Activated CD8-positive, alpha-beta T cell treated with anti-CD3 and anti-CD28 coated beads, Interleukin-2, amount 10 ng/mL, durations not matched to agents 7 days and 5 days (primary cell): ENCODE data around the gene TSFM. TPM values are rescaled to one million over a fixed set of nuclear protein-coding genes. Genes with fewer than 3 reads are reported as not detected.

Experiments used
- ATAC-seq: fragments of 150-1000 bp; cut with Tn5 transposase; one replicate; pipeline ENCODE4 v1.10.0; 2021; ENCODE audit warnings: moderate library complexity
- CTCF ChIA-PET: fragments of 350-600 bp; sonication (Branson Sonifier 250); formaldehyde crosslinking; loops from one replicate; lab custom pipeline; 2021; ENCODE audit warnings: antibody characterized with exemption; lab: Charles Lee
- POLR2A ChIA-PET: fragments of 350-600 bp; sonication (Branson Sonifier 250); formaldehyde crosslinking; loops from one replicate; lab custom pipeline; 2021; ENCODE audit warnings: antibody characterized with exemption; lab: Charles Lee
- DNase-seq: peaks from one replicate; pipeline ENCODE4 v3.0.0-alpha.2; 2020
- H3K27ac Mint-ChIP-seq: one replicate; pipeline ENCODE4 v1.8.0; 2021; ENCODE audit warnings: mild to moderate bottlenecking, mixed read lengths
- H3K27me3 Mint-ChIP-seq: one replicate; pipeline ENCODE4 v1.8.0; 2021; ENCODE audit warnings: low read depth, mixed read lengths
- H3K36me3 Mint-ChIP-seq: one replicate; pipeline ENCODE4 v1.8.0; 2021; ENCODE audit warnings: low read depth, mixed read lengths
- H3K4me1 Mint-ChIP-seq: one replicate; pipeline ENCODE4 v1.8.0; 2021; ENCODE audit warnings: low read depth, mixed read lengths
- H3K4me3 Mint-ChIP-seq: one replicate; pipeline ENCODE4 v1.8.0; 2021; ENCODE audit warnings: mild to moderate bottlenecking, mixed read lengths
- H3K9me3 Mint-ChIP-seq: one replicate; pipeline ENCODE4 v1.8.0; 2022; ENCODE audit warnings: mixed read lengths; ENCODE audit not compliant: insufficient read depth
- total RNA-seq, 2 experiments: library from RNA; stranded (reverse); gene quantifications; one replicate each; pipeline ENCODE4 v1.2.3, GENCODE V29; 2021

Gene TSFM
- total RNA-seq, 2 experiments from 2014 or later: 35.0 to 35.8 TPM

DNA sequence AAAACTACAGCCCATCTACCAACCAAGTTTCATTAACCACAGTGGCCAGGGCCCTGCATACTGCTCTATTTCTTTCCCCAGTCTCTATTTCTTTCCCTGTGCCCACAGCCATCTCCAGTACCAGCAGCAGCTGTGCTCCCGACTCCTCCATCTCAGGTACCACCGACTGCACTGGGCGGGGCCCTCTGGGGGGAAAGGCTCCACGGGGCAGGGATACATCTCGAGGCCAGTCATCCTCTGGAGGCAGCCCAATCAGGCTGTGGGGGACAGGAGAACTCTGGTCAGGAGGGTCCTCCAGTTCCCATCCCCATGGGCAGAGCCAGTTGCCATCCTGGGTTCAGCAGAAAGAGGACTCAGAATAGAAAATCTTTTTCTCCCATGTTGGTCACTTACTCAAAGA, 33.5 kb upstream of the TSFM start:
- H3K4me1 Mint-ChIP-seq: peaks cover 61% of the 10 kb centered on the region
- H3K9me3 Mint-ChIP-seq: no peaks in the 10 kb centered on the region
- peaks cover 47% of the 10 kb centered on the region for H3K36me3 Mint-ChIP-seq
- H3K27ac Mint-ChIP-seq: peak overlapping the region; percentile 42
- DNase-seq (no peak), ATAC-seq (no peak)
- ChIA-PET POLR2A (no interaction called here), CTCF (no interaction called here)
- no peaks in the 10 kb centered on the region for H3K27me3 Mint-ChIP-seq
- H3K4me3 Mint-ChIP-seq: no peak overlapping the region

- peaks cover 47% of the 10 kb centered on the region for H3K36me3 Mint-ChIP-seq
- peak overlapping the region; percentile 86 for H3K27ac Mint-ChIP-seq
- DNase-seq: no peak
- no peaks in the 10 kb centered on the region for H3K27me3 Mint-ChIP-seq
- H3K4me1 Mint-ChIP-seq: peaks cover 53% of the 10 kb centered on the region
- ATAC-seq: no peak
- ChIA-PET POLR2A (interaction anchor here (0.7 kb wide), 1 partner anchor 50 kb away, joined by 3 read pairs; no protein-coding TSS in a partner anchor), CTCF (interaction anchor here (1.2 to 1.4 kb wide), 3 partner anchors 9 to 167 kb away, joined by 3 to 8 read pairs (median 5); no protein-coding TSS in a partner anchor)
- peak overlapping the region; percentile 94 for H3K4me3 Mint-ChIP-seq
- H3K9me3 Mint-ChIP-seq: no peaks in the 10 kb centered on the region
These were observed 31.8 kb upstream of the TSFM start for GRCh38 chr12:57750561-57751431.

GRCh38 chr12:57751432-57751787, 31.2 kb upstream of the TSFM start:
- ATAC-seq: no peak
- no peaks in the 10 kb centered on the region for H3K27me3 Mint-ChIP-seq
- CTCF ChIA-PET: interaction anchor here (0.7 to 1.2 kb wide), 3 partner anchors 10 to 168 kb away, joined by 3 to 5 read pairs (median 3); no protein-coding TSS in a partner anchor
- H3K4me3 Mint-ChIP-seq: peak overlapping the region; percentile 94
- no peak for DNase-seq
- peaks cover 51% of the 10 kb centered on the region for H3K4me1 Mint-ChIP-seq
- POLR2A ChIA-PET: interaction anchor here (1.0 kb wide), 1 partner anchor 13 kb away, joined by 3 read pairs; no protein-coding TSS in a partner anchor
- H3K9me3 Mint-ChIP-seq: no peaks in the 10 kb centered on the region
- H3K27ac Mint-ChIP-seq: peak overlapping the region; percentile 86
- peaks cover 45% of the 10 kb centered on the region for H3K36me3 Mint-ChIP-seq

GRCh38 chr12:57751788-57752667, 30.6 kb upstream of the TSFM start, which contains the start of gene CDK4:
Gene CDK4, minus strand, starts transcription at chr12:57752310. Its CDS starts 593 bp downstream, at chr12:57751717.
- POLR2A ChIA-PET: interaction anchor here (1.0 kb wide), 2 partner anchors 10 to 13 kb away, joined by 3 to 4 read pairs; no protein-coding TSS in a partner anchor
- H3K4me3 Mint-ChIP-seq: peak within 1 kb of the TSS; percentile 94

GRCh38 chr12:57752668-57753000, 30.0 kb upstream of the TSFM start:
- Mint-ChIP-seq H3K9me3 (no peaks in the 10 kb centered on the region), H3K27ac (peak overlapping the region; percentile 86), H3K4me1 (peaks cover 54% of the 10 kb centered on the region), H3K4me3 (peak overlapping the region; percentile 94), H3K36me3 (peaks cover 39% of the 10 kb centered on the region), H3K27me3 (no peaks in the 10 kb centered on the region)
- DNase-seq (no peak), ATAC-seq (no peak)
- CTCF ChIA-PET: interaction anchor here (0.7 to 1.2 kb wide), 2 partner anchors 10 to 11 kb away, joined by 4 to 5 read pairs; no protein-coding TSS in a partner anchor
- POLR2A ChIA-PET: interaction anchor here (1.0 kb wide), 2 partner anchors 11 to 12 kb away, joined by 3 to 4 read pairs; no protein-coding TSS in a partner anchor

More at GRCh38 chr12:57751788-57752667, 30.6 kb upstream of the TSFM start, which contains the start of gene CDK4:
- CTCF ChIA-PET: interaction anchor here (0.7 to 1.2 kb wide), 3 partner anchors 10 to 12 kb away, joined by 3 to 5 read pairs (median 4); no protein-coding TSS in a partner anchor
- ATAC-seq (peak; percentile 78), DNase-seq (peak; percentile 100)
- H3K4me1 Mint-ChIP-seq: peaks cover 53% of the 10 kb centered on the region
- H3K9me3 Mint-ChIP-seq: no peaks in the 10 kb centered on the region
- no peaks in the 10 kb centered on the region for H3K27me3 Mint-ChIP-seq
- H3K36me3 Mint-ChIP-seq: peaks cover 42% of the 10 kb centered on the region
- H3K27ac Mint-ChIP-seq: peak within 1 kb of the TSS; percentile 86

DNA sequence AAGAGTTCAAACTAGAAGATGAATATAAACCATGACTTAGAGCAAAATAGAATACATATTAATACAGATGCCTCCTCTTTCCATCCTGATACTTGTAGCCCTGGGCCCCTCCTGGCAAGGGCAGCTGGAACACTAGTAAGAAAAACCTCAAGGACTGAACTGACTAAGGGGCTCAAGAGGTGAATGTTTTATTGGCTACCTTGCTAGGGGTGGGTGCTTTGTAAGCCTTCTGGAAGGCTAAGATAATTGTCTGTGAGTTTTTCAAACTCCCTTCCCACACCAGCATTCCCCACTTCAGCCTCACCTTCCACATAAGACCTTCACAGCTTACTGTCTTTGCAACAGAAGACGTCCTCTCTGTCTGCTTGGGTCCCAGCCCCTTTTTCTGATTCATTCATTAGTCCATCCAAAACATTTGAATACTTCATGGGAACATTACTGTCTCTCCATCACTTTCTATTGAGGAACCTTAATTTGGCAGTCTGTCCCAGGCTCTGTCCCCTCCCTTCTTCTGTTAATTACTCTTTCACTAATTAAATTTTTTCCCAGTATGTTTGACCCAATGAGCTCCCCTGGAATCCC, 28.7 kb upstream of the TSFM start:
- Mint-ChIP-seq H3K4me3 (peak overlapping the region; percentile 80), H3K27ac (peak overlapping the region; percentile 81), H3K27me3 (no peaks in the 10 kb centered on the region), H3K4me1 (peaks cover 54% of the 10 kb centered on the region), H3K36me3 (peaks cover 34% of the 10 kb centered on the region), H3K9me3 (no peaks in the 10 kb centered on the region)
- ATAC-seq (no peak), DNase-seq (no peak)
- CTCF ChIA-PET: interaction anchor here (0.9 to 1.4 kb wide), 5 partner anchors 9 to 29 kb away, joined by 3 to 5 read pairs (median 3); partner anchors contain the start of genes TSFM and TSPAN31
- POLR2A ChIA-PET: no interaction called here

GRCh38 chr12:57754411-57755193, 28.0 kb upstream of the TSFM start, which contains the start of gene MARCHF9:
Gene MARCHF9, plus strand, starts transcription at chr12:57755103. Its CDS starts 426 bp downstream, at chr12:57755529.
- Mint-ChIP-seq H3K9me3 (no peaks in the 10 kb centered on the region), H3K4me1 (peaks cover 54% of the 10 kb centered on the region), H3K4me3 (peak within 1 kb of the TSS; percentile 80), H3K27ac (peak within 1 kb of the TSS; percentile 81), H3K36me3 (peaks cover 30% of the 10 kb centered on the region), H3K27me3 (no peaks in the 10 kb centered on the region)
- ChIA-PET CTCF (interaction anchor here (0.9 to 3.0 kb wide), 7 partner anchors 9 to 150 kb away, joined by 3 to 72 read pairs (median 4); partner anchors contain the start of genes CYP27B1, TSFM and TSPAN31), POLR2A (no interaction called here)
- ATAC-seq: peak; percentile 46
- DNase-seq: peak; percentile 90

DNA sequence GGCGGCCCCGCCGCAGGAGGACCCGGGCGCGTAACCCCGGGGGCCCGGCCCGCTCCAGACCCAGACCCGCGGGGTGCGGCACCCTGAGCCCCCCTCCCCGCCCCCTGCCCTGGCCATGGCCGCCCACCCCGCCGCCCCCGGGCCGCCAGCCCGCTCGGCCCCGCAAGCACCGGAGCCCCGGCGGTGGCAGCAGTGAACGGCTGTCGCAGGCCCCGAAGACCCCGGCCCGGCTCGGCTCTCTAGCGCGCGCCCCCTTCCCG, 27.5 kb upstream of the TSFM start:
- CTCF ChIA-PET: interaction anchor here (2.6 to 3.0 kb wide), 2 partner anchors 12 to 149 kb away, joined by 46 to 72 read pairs; partner anchors contain the start of gene CYP27B1
- H3K4me1 Mint-ChIP-seq: peaks cover 54% of the 10 kb centered on the region
- no peak overlapping the region for H3K27ac Mint-ChIP-seq
- no peaks in the 10 kb centered on the region for H3K27me3 Mint-ChIP-seq
- ATAC-seq (no peak), DNase-seq (no peak)
- H3K9me3 Mint-ChIP-seq: no peaks in the 10 kb centered on the region
- H3K36me3 Mint-ChIP-seq: peaks cover 29% of the 10 kb centered on the region
- POLR2A ChIA-PET: no interaction called here
- H3K4me3 Mint-ChIP-seq: peak overlapping the region; percentile 24

- peaks cover 48% of the 10 kb centered on the region for H3K4me1 Mint-ChIP-seq
- H3K9me3 Mint-ChIP-seq: no peaks in the 10 kb centered on the region
- POLR2A ChIA-PET: interaction anchor here (0.5 to 1.2 kb wide), 4 partner anchors 11 to 236 kb away, joined by 3 to 6 read pairs (median 4); partner anchors contain the start of genes CYP27B1, DDIT3, EEF1AKMT3 and METTL1
- H3K4me3 Mint-ChIP-seq: peak overlapping the region; percentile 79
- peaks cover 23% of the 10 kb centered on the region for H3K36me3 Mint-ChIP-seq
- no peaks in the 10 kb centered on the region for H3K27me3 Mint-ChIP-seq
- CTCF ChIA-PET: interaction anchor here (0.8 to 3.0 kb wide), 25 partner anchors 11 to 297 kb away, joined by 3 to 72 read pairs (median 7); partner anchors contain the start of genes CYP27B1, EEF1AKMT3, METTL1 and TSPAN31
- DNase-seq: peak; percentile 48
- no peak for ATAC-seq
- H3K27ac Mint-ChIP-seq: peak overlapping the region; percentile 54
These were observed 26.9 kb upstream of the TSFM start for GRCh38 chr12:57755454-57756372.
